ENCODE results near the gene LSM10.

LSM10 gene

GRCh38 chr1:36381405-36381804, 16.3 kb downstream of the LSM10 start:
- Mint-ChIP-seq H3K4me1 (ENCODE audit: low read depth) (peaks cover 71% of the 10 kb centered on the region), H3K27ac (peak overlapping the region; percentile 54), H3K9me3 (ENCODE audit: low read depth) (no peaks in the 10 kb centered on the region), H3K27me3 (no peaks in the 10 kb centered on the region), H3K4me3 (no peak overlapping the region), H3K36me3 (peaks cover 2% of the 10 kb centered on the region)

- H3K4me1 Mint-ChIP-seq (ENCODE audit: low read depth) = peaks cover 73% of the 10 kb centered on the region
- H3K27ac Mint-ChIP-seq = peak overlapping the region; percentile 67
- no peak overlapping the region for H3K4me3 Mint-ChIP-seq
- H3K9me3 Mint-ChIP-seq (ENCODE audit: low read depth) = no peaks in the 10 kb centered on the region
- H3K27me3 Mint-ChIP-seq = no peaks in the 10 kb centered on the region
- H3K36me3 Mint-ChIP-seq = peaks cover 2% of the 10 kb centered on the region
These were observed 16.9 kb downstream of the LSM10 start for GRCh38 chr1:36380782-36381181.

- peak overlapping the region; percentile 4 for H3K4me3 Mint-ChIP-seq
- H3K36me3 Mint-ChIP-seq = peaks cover 2% of the 10 kb centered on the region
- H3K27me3 Mint-ChIP-seq = no peaks in the 10 kb centered on the region
- peak overlapping the region; percentile 67 for H3K27ac Mint-ChIP-seq
- H3K4me1 Mint-ChIP-seq (ENCODE audit: low read depth) = peaks cover 73% of the 10 kb centered on the region
- H3K9me3 Mint-ChIP-seq (ENCODE audit: low read depth) = no peaks in the 10 kb centered on the region
These were observed 17.5 kb downstream of the LSM10 start for GRCh38 chr1:36380143-36380619.

GRCh38 chr1:36377791-36378492, 19.8 kb downstream of the LSM10 start:
- H3K36me3 Mint-ChIP-seq = no peaks in the 10 kb centered on the region
- peak overlapping the region; percentile 76 for H3K27ac Mint-ChIP-seq

GRCh38 chr1:36372617-36373016, 25.1 kb downstream of the LSM10 start:
- H3K4me1 Mint-ChIP-seq (ENCODE audit: low read depth) = peaks cover 61% of the 10 kb centered on the region
- H3K36me3 Mint-ChIP-seq = no peaks in the 10 kb centered on the region
- H3K27ac Mint-ChIP-seq = peak overlapping the region; percentile 10
- no peaks in the 10 kb centered on the region for H3K27me3 Mint-ChIP-seq
- no peaks in the 10 kb centered on the region for H3K9me3 Mint-ChIP-seq (ENCODE audit: low read depth)
- no peak overlapping the region for H3K4me3 Mint-ChIP-seq

More at GRCh38 chr1:36377791-36378492, 19.8 kb downstream of the LSM10 start:
- no peak overlapping the region for H3K4me3 Mint-ChIP-seq
- H3K4me1 Mint-ChIP-seq (ENCODE audit: low read depth) = peaks cover 76% of the 10 kb centered on the region
- H3K9me3 Mint-ChIP-seq (ENCODE audit: low read depth) = no peaks in the 10 kb centered on the region
- no peaks in the 10 kb centered on the region for H3K27me3 Mint-ChIP-seq

GRCh38 chr1:36369061-36369861, 28.4 kb downstream of the LSM10 start:
- no peak overlapping the region for H3K4me3 Mint-ChIP-seq
- no peaks in the 10 kb centered on the region for H3K36me3 Mint-ChIP-seq
- H3K27ac Mint-ChIP-seq = peak overlapping the region; percentile 54
- peaks cover 69% of the 10 kb centered on the region for H3K4me1 Mint-ChIP-seq (ENCODE audit: low read depth)
- H3K9me3 Mint-ChIP-seq (ENCODE audit: low read depth) = no peaks in the 10 kb centered on the region
- H3K27me3 Mint-ChIP-seq = no peaks in the 10 kb centered on the region

- Mint-ChIP-seq H3K27ac (peak overlapping the region; percentile 88), H3K4me1 (ENCODE audit: low read depth) (peaks cover 54% of the 10 kb centered on the region), H3K4me3 (no peak overlapping the region), H3K27me3 (no peaks in the 10 kb centered on the region), H3K9me3 (ENCODE audit: low read depth) (no peaks in the 10 kb centered on the region), H3K36me3 (no peaks in the 10 kb centered on the region)
These were observed 29.9 kb downstream of the LSM10 start for GRCh38 chr1:36367798-36368197.

- H3K9me3 Mint-ChIP-seq (ENCODE audit: low read depth) = no peaks in the 10 kb centered on the region
- H3K36me3 Mint-ChIP-seq = no peaks in the 10 kb centered on the region
- peak overlapping the region; percentile 88 for H3K27ac Mint-ChIP-seq
- peaks cover 50% of the 10 kb centered on the region for H3K4me1 Mint-ChIP-seq (ENCODE audit: low read depth)
- H3K4me3 Mint-ChIP-seq = no peak overlapping the region
- H3K27me3 Mint-ChIP-seq = no peaks in the 10 kb centered on the region
These were observed 30.6 kb downstream of the LSM10 start for GRCh38 chr1:36367066-36367465.

- Mint-ChIP-seq H3K36me3 (no peaks in the 10 kb centered on the region), H3K27ac (peak overlapping the region; percentile 88), H3K4me1 (ENCODE audit: low read depth) (peaks cover 50% of the 10 kb centered on the region), H3K4me3 (peak overlapping the region; percentile 20), H3K27me3 (no peaks in the 10 kb centered on the region), H3K9me3 (ENCODE audit: low read depth) (no peaks in the 10 kb centered on the region)
These were observed 31.5 kb downstream of the LSM10 start for GRCh38 chr1:36366091-36366661.

- no peaks in the 10 kb centered on the region for H3K9me3 Mint-ChIP-seq (ENCODE audit: low read depth)
- peaks cover 49% of the 10 kb centered on the region for H3K4me1 Mint-ChIP-seq (ENCODE audit: low read depth)
- peak overlapping the region; percentile 88 for H3K27ac Mint-ChIP-seq
- no peak overlapping the region for H3K4me3 Mint-ChIP-seq
- no peaks in the 10 kb centered on the region for H3K36me3 Mint-ChIP-seq
- no peaks in the 10 kb centered on the region for H3K27me3 Mint-ChIP-seq
These were observed 32.3 kb downstream of the LSM10 start for GRCh38 chr1:36365381-36365780.

- Mint-ChIP-seq H3K4me1 (ENCODE audit: low read depth) (peaks cover 10% of the 10 kb centered on the region), H3K9me3 (ENCODE audit: low read depth) (no peaks in the 10 kb centered on the region), H3K27me3 (no peaks in the 10 kb centered on the region), H3K4me3 (no peak overlapping the region), H3K36me3 (peaks cover 4% of the 10 kb centered on the region), H3K27ac (peak overlapping the region; percentile 72)
These were observed 37.7 kb downstream of the LSM10 start for GRCh38 chr1:36359911-36360550.

GRCh38 chr1:36359383-36359782, 38.3 kb downstream of the LSM10 start:
- H3K36me3 Mint-ChIP-seq = peaks cover 4% of the 10 kb centered on the region
- peak overlapping the region; percentile 72 for H3K27ac Mint-ChIP-seq
- peaks cover 9% of the 10 kb centered on the region for H3K4me1 Mint-ChIP-seq (ENCODE audit: low read depth)
- no peaks in the 10 kb centered on the region for H3K27me3 Mint-ChIP-seq
- no peak overlapping the region for H3K4me3 Mint-ChIP-seq
- H3K9me3 Mint-ChIP-seq (ENCODE audit: low read depth) = no peaks in the 10 kb centered on the region

GRCh38 chr1:36358514-36359084, 39.1 kb downstream of the LSM10 start:
- Mint-ChIP-seq H3K9me3 (ENCODE audit: low read depth) (no peaks in the 10 kb centered on the region), H3K4me3 (no peak overlapping the region), H3K27ac (no peak overlapping the region), H3K36me3 (peaks cover 6% of the 10 kb centered on the region), H3K27me3 (no peaks in the 10 kb centered on the region), H3K4me1 (ENCODE audit: low read depth) (peaks cover 9% of the 10 kb centered on the region)

- Mint-ChIP-seq H3K4me1 (ENCODE audit: low read depth) (peaks cover 23% of the 10 kb centered on the region), H3K9me3 (ENCODE audit: low read depth) (no peaks in the 10 kb centered on the region), H3K4me3 (no peak overlapping the region), H3K27me3 (no peaks in the 10 kb centered on the region), H3K27ac (no peak overlapping the region), H3K36me3 (peaks cover 8% of the 10 kb centered on the region)
These were observed 41.9 kb downstream of the LSM10 start for GRCh38 chr1:36355811-36356210.
